ENCODE measurements around the gene CD9.

CD9 gene

DNA sequence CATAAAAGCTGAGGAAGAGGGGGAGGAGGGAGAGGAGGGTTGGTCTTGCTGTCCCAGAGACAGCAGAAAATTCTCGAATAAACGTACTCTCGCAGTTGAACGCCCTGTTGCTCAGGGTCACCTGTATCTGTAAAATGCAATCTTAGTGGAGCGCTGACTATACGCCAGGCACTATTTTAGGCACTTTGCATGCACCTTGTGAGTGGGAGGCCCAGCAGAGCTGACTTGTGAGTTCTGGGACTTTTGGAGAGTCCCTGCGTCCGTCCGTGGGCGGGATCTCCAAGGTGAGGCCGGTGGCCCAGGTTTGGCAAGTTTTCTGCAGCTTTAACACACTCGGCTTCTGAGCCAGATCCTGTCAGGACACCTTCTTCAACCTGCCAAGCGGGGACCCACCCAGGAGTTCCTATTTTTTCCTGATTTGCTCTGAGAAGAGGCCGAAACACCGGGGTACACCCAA, 77.8 kb downstream of the CD9 start:
- FAIRE-seq, result no peak

DNA sequence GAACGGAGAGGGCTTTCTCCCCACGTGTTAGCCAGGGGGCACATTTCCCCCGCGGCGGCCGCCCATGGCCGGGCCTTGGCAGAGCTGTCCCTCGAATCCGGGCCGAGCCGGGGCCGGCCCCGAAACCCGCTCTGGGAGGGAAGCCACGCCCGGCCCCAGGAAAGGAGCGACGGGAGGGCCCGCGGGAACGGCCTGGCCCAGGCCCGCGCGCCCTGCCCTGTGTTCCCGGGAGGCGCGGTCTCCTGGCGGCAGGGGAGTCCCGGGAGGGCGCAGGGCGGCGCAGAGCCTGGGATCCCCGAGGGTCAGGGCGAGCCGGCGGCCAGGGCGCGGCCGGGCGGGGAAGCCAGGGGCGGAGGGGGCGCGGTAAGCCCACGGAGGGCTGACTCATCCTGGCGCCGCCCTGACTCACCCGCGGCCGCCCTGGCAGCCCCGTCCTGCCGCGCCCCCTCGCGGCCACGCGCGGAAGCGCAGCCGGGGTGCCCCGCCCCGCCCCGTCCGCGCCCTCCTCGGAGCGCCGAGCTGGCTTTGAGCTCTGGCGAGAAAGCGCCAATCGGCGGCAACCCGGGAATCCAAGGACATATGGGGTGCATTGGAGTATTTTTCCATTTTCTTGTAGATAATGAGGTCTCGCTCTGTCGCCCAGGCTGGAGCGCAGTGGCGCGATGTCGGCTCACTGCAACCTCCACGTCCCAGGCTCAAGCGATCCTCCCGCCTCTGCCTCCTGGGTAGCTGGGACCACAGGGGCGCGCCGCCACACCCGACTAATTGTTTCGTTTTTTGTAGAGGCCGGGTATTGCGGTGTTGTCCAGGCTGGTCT, 78.4 kb downstream of the CD9 start:
- no peak for FAIRE-seq

GRCh38 chr12:6279256-6279628, 79.0 kb downstream of the CD9 start:
- FAIRE-seq, result no peak

DNA sequence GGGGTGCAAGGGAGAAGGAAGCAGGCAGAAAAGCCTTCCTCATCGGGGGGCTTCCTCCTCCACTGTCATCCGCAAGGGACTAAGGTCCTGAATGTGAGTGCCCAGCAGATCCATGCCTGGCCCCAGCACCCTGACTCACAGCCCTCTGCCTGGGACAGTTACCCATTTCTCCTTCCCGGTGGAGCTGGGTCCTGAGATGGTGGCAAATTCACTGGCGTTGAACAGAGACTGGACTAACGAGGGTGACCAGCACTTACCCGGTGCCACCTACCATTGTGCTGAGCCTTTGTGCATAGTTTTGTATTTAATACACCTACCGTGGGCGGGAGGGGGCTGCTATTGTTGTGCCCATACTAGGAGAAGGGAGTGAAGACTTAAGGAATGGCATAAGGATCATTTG, 79.4 kb downstream of the CD9 start:
- FAIRE-seq, result no peak

DNA sequence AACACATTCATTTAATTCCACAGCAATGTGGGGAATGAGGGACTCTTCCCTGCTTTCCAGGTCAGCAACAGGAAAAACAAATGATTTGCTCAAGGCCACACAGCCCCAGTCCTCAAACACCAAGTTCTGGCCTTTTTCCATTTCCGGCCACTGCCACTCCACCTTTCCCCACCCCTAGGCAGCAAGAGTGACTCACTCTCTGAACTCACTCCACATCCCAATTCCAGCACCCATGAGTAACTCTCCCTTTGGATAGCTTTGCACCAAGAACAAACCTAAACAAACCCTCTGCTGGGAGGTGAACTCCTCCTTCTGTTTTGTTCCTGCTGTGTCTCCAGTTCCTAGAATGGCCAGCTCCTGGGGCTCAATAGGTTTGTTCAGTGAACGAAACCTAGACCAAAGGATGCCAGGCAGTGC, 79.9 kb downstream of the CD9 start:
- FAIRE-seq, result no peak

- FAIRE-seq, result no peak
Measured at GRCh38 chr12:6280672-6281071, 80.5 kb downstream of the CD9 start.

DNA sequence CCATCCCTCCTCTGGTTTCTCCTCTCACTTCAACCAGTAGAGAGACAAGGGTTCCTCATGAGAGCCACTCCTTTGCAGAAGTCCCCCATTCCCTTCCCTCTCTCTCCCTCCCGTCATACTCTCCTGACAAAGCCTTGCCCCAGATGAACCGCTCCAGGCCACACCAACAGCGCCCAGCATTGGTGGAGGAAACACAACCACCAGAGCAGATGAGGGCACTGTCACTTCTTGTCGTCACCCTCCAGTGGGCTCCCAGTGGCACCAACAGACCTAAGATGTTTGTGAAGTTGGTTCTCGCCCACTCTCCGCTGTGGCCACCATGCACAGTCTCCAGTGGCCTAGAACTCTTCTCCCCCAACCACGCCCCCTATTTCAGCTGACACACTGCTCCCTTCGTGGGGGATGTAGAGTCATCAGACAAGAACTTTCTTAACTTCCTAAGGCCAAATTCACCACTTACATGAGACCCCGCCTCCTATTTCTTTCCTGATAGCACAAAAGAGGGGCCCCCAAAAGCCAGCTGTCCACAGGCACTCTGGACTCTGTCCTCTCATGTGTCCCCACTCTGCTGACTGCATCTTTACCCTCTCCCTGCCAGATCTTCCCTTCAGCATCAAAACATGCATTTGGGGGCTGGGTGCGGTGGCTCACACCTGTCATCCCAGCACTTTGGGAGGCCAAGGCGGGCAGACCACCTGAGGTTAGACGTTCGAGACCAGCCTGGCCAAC, 81.0 kb downstream of the CD9 start:
- FAIRE-seq, result no peak

DNA sequence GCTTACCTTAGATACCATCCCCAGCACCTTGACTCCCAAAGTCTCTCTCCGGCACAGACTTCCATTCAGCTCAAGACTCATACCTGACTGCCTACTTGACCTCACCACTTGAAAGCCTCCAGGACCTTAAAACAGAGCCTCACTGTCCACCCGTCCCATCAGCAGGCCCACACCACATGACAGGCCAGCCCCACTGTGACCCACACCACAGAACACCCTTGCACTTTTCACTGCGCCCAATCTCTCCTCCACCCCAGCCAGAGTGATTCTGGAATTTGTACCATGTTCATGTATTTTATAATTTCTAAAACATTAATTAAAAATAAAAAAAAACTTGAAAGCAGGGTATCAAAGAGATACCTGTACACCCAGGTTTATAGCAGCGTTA, 82.2 kb downstream of the CD9 start:
- FAIRE-seq, result no peak

- no peak for FAIRE-seq
Measured at GRCh38 chr12:6284273-6284672, 84.1 kb downstream of the CD9 start.

- FAIRE-seq, result no peak
Measured at GRCh38 chr12:6285063-6285477, 84.9 kb downstream of the CD9 start.

DNA sequence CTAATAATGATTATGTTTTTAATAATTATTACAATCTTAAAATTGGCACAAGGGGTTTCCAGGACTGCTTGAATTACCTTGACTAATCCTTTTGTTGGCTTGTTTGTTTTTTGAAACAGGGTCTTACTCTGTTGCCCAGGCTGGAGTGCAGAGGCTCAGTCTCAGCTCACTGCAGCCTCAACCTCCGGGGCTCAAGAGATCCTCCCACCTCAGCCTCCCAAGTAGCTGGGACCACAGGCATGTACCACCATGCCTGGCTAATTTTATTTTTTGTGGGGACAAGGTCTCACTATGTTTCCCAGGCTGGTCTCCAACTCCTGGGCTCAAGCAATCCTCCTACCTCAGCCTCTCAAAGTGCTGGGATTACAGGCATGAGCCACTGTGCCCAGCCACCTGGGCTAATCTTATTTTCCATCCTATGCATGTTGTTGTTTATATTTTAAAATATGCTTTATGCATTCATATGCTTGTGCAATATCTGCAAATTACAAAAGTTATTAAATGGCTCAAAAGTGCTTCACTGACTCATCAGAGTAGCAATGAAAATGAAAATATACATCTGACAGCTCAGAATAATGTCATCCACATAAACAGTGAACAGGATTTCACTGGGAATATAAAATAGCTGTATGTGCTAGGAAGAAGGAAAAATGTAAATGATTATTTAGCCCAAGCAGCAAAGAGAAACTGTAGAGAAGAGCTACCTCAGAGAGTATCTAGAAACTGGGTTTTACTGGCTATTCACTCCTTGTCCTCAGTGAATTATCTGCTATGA, 85.5 kb downstream of the CD9 start:
- no peak for FAIRE-seq
